ENCODE measurements around the gene CETP. TPM values are rescaled to one million over a fixed set of nuclear protein-coding genes. Genes with fewer than 3 reads are reported as not detected.

Gene CETP
- total and polyA plus RNA-seq, 2 of the 8 experiments (the other 6 are each of a cell fraction or from before 2014, with no cell fraction given): not detected

DNA sequence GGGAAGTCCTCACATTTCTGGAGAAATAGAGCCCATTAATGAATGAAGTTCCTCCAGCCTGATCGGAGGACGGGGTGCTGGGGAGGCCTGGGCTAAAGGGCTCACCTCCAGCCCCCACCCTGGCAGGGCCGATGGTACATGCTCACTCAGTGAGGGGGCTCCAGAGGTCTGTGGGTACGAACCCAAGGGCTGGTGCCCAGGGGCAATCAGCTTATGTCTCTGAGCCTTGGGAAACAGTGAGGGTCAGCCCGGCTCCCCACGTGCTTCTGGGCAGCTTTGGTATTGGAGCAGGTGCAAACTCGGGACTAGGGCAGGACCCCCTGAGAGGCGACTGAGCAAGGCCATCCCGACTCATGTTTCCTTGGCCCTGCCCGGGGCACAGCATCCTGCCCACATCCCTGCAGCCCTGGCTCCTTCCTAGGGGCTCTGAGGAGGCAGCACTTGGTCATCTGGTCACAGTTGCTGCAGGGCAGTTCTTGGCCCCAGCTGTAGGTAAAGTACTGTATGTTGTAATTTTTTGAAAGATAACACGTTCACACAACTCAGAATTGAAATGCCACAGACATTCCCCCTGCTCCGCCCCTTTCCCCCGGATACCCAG is 969 bp upstream of the CETP start:
- no peak overlapping the region for H3K14ac ChIP-seq (ENCODE audit: insufficient read length)
- H3K18ac ChIP-seq (ENCODE audit: extremely low read depth, low read length): no peak overlapping the region
- H2BK15ac ChIP-seq (ENCODE audit: low read length): no peak overlapping the region
- H4K8ac ChIP-seq (ENCODE audit: extremely low read depth, insufficient read depth, low read length): peak overlapping the region; percentile 41; the same call in 1 of the 2 replicates
- no peak for DNase-seq (ENCODE audit: low read depth in 1 of 2, low spot score in 2 of 2)
- no peak overlapping the region for H3K23ac ChIP-seq (ENCODE audit: insufficient read length)
- POLR2A ChIA-PET (ENCODE audit: partially characterized antibody): interaction anchor here (0.6 kb wide), 2 partner anchors 32 to 1645 kb away, joined by 3 to 4 read pairs; no protein-coding TSS in a partner anchor
- CTCF ChIA-PET (ENCODE audit: partially characterized antibody): interaction anchor here (0.5 to 2.0 kb wide), 6 partner anchors 9 to 414 kb away, joined by 3 to 6 read pairs (median 4); no protein-coding TSS in a partner anchor
- TF ChIP-seq POLR2A (IDR thresholded peaks at IDR 0.05; ENCODE audit: control extremely low read depth in 1 of 2, low read depth in 2 of 2, low read length in 2 of 2) (no peak), TAF7 (optimal IDR thresholded peaks at IDR 0.05; ENCODE audit: borderline replicate concordance, low read depth, low read length) (no peak), CEBPB (IDR thresholded peaks at IDR 0.05; ENCODE audit: low read depth, low read length) (no peak), ASH2L (IDR thresholded peaks at IDR 0.05; ENCODE audit: low read length) (no peak), ZNF274 (IDR thresholded peaks at IDR 0.05; ENCODE audit: borderline replicate concordance, extremely low read depth, low read length) (no peak), SP4 (IDR thresholded peaks at IDR 0.05; ENCODE audit: low read length) (no peak)
- no peaks in the 10 kb centered on the region for H3K23me2 ChIP-seq (ENCODE audit: low read depth, low read length)
- H2AK5ac ChIP-seq (ENCODE audit: low read depth, low read length): no peak overlapping the region
- H2AFZ ChIP-seq (ENCODE audit: low read length): no peak overlapping the region
- WGBS, 2 experiments (ENCODE audit: extremely low coverage in 1 of 2, insufficient coverage in 1 of 2, insufficient read length in 1 of 2, insufficient replicate concordance in 2 of 2, low coverage in 1 of 2, low lambda C conversion rate in 2 of 2, missing lambda C conversion rate in 1 of 2): 84% methylated on average over 12 of the region's 13 CpGs; no CpG with 5 or more reads in 1 of the 2 experiments
- H3K56ac ChIP-seq (replicated peaks; ENCODE audit: insufficient read length, low read depth, low read length): no peak overlapping the region
- no peak overlapping the region for H3K4me2 ChIP-seq (ENCODE audit: insufficient read depth in 1 of 2, low read depth in 2 of 2, low read length in 2 of 2)
- H4K5ac ChIP-seq (ENCODE audit: insufficient read length, low read depth, low read length): no peak overlapping the region
- H2BK20ac ChIP-seq (ENCODE audit: low read length): no peak overlapping the region
- no peaks in the 10 kb centered on the region for H3K27me3 ChIP-seq (replicated peaks in 1 of 4; ENCODE audit: control insufficient read depth in 3 of 4, extremely low read depth in 1 of 4, insufficient read depth in 3 of 4, low read length in 3 of 4)
- H3K4ac ChIP-seq (replicated peaks; ENCODE audit: insufficient read length, low read depth, low read length): no peak overlapping the region
- H4K91ac ChIP-seq (replicated peaks; ENCODE audit: insufficient read length, low read length): no peak overlapping the region
- H3K79me2 ChIP-seq (ENCODE audit: control insufficient read depth in 1 of 2, insufficient read depth in 2 of 2, low read length in 2 of 2): no peaks in the 10 kb centered on the region
- H2BK12ac ChIP-seq (ENCODE audit: low read depth, low read length): no peak overlapping the region
- H3K79me1 ChIP-seq (ENCODE audit: low read depth, low read length): no peaks in the 10 kb centered on the region
- H3K4me1 ChIP-seq (replicated peaks in 1 of 4; ENCODE audit: control insufficient read depth in 3 of 4, insufficient read depth in 4 of 4, low read length in 3 of 4): peaks cover 0 to 2% (median 1%) of the 10 kb centered on the region in 4 experiments; a peak in 4 of 7 replicates
- H3K4me3 ChIP-seq (ENCODE audit: extremely low read depth in 1 of 4, insufficient read depth in 2 of 4, low read depth in 3 of 4, low read length in 4 of 4): no peak overlapping the region
- H3K27ac ChIP-seq (ENCODE audit: low read depth, low read length): no peak overlapping the region
- no peak overlapping the region for H3K9ac ChIP-seq (replicated peaks in 1 of 4; ENCODE audit: extremely low read depth in 1 of 4, low read depth in 3 of 4, low read length in 3 of 4)
- FAIRE-seq: no peak
- H2BK5ac ChIP-seq (ENCODE audit: low read depth, low read length): no peak overlapping the region
- no peaks in the 10 kb centered on the region for H3K9me3 ChIP-seq (ENCODE audit: insufficient read depth in 2 of 2, low read depth in 1 of 2, low read length in 1 of 2)
- no peak overlapping the region for H2BK120ac ChIP-seq (replicated peaks; ENCODE audit: low read depth, low read length)
- H3K36me3 ChIP-seq (ENCODE audit: control insufficient read depth in 2 of 4, insufficient read depth in 4 of 4, low read length in 3 of 4): no peaks in the 10 kb centered on the region
- H4K20me1 ChIP-seq (replicated peaks in 1 of 2; ENCODE audit: control insufficient read depth in 1 of 2, insufficient read depth in 2 of 2, low read length in 2 of 2): no peaks in the 10 kb centered on the region
